ENCODE measurements around the gene ZNF710. TPM values are rescaled to one million over a fixed set of nuclear protein-coding genes. Genes with fewer than 3 reads are reported as not detected.

The ZNF710 gene
- total RNA-seq, 1 experiment from 2014 or later, result 10.0 TPM

- RAD21 ChIA-PET (ENCODE audit: low non-redundant PET in 1 of 2, low total read pairs in 2 of 2, uncharacterized antibody in 2 of 2, unreplicated experiment in 2 of 2), result no interaction called here
- intact Hi-C loops (cut with micrococcal nuclease), result no loop called here
- TF ChIP-seq POLR2AphosphoS5 (IDR thresholded peaks at IDR 0.05; ENCODE audit: low read depth, low read length) (no peak), JUND (IDR thresholded peaks at IDR 0.05) (no peak), POLR2A (IDR thresholded peaks at IDR 0.05; ENCODE audit: borderline replicate concordance, extremely low read depth, insufficient read depth, insufficient read length) (no peak), SIN3A (IDR thresholded peaks at IDR 0.05; ENCODE audit: low read depth) (no peak), EGR1 (IDR thresholded peaks at IDR 0.05; ENCODE audit: low read depth) (no peak), RAD21 (IDR thresholded peaks at IDR 0.05; ENCODE audit: low read depth) (no peak), CBX3 (IDR thresholded peaks at IDR 0.05; ENCODE audit: low read depth) (no peak), ZFX (IDR thresholded peaks at IDR 0.05) (no peak), FOSL1 (IDR thresholded peaks at IDR 0.05; ENCODE audit: low read depth) (no peak), SRF (IDR thresholded peaks at IDR 0.05; ENCODE audit: low read depth) (no peak)
- TF ChIP-seq, protein P1, sequence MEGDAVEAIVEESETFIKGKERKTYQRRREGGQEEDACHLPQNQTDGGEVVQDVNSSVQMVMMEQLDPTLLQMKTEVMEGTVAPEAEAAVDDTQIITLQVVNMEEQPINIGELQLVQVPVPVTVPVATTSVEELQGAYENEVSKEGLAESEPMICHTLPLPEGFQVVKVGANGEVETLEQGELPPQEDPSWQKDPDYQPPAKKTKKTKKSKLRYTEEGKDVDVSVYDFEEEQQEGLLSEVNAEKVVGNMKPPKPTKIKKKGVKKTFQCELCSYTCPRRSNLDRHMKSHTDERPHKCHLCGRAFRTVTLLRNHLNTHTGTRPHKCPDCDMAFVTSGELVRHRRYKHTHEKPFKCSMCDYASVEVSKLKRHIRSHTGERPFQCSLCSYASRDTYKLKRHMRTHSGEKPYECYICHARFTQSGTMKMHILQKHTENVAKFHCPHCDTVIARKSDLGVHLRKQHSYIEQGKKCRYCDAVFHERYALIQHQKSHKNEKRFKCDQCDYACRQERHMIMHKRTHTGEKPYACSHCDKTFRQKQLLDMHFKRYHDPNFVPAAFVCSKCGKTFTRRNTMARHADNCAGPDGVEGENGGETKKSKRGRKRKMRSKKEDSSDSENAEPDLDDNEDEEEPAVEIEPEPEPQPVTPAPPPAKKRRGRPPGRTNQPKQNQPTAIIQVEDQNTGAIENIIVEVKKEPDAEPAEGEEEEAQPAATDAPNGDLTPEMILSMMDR (IDR thresholded peaks at IDR 0.05 in 2 of 3, conservative IDR thresholded peaks at IDR 0.05 in 1 of 3; ENCODE audit: borderline replicate concordance in 1 of 3, insufficient read depth in 1 of 3, low read depth in 2 of 3, low read length in 2 of 3), result no peak
- TF ChIP-seq, protein P2, sequence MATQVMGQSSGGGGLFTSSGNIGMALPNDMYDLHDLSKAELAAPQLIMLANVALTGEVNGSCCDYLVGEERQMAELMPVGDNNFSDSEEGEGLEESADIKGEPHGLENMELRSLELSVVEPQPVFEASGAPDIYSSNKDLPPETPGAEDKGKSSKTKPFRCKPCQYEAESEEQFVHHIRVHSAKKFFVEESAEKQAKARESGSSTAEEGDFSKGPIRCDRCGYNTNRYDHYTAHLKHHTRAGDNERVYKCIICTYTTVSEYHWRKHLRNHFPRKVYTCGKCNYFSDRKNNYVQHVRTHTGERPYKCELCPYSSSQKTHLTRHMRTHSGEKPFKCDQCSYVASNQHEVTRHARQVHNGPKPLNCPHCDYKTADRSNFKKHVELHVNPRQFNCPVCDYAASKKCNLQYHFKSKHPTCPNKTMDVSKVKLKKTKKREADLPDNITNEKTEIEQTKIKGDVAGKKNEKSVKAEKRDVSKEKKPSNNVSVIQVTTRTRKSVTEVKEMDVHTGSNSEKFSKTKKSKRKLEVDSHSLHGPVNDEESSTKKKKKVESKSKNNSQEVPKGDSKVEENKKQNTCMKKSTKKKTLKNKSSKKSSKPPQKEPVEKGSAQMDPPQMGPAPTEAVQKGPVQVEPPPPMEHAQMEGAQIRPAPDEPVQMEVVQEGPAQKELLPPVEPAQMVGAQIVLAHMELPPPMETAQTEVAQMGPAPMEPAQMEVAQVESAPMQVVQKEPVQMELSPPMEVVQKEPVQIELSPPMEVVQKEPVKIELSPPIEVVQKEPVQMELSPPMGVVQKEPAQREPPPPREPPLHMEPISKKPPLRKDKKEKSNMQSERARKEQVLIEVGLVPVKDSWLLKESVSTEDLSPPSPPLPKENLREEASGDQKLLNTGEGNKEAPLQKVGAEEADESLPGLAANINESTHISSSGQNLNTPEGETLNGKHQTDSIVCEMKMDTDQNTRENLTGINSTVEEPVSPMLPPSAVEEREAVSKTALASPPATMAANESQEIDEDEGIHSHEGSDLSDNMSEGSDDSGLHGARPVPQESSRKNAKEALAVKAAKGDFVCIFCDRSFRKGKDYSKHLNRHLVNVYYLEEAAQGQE (IDR thresholded peaks at IDR 0.05; ENCODE audit: low read depth), result no peak
- TF ChIP-seq, protein P3, sequence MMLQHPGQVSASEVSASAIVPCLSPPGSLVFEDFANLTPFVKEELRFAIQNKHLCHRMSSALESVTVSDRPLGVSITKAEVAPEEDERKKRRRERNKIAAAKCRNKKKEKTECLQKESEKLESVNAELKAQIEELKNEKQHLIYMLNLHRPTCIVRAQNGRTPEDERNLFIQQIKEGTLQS (IDR thresholded peaks at IDR 0.05), result no peak
- POLR2A ChIA-PET, result no interaction called here
- CTCF ChIA-PET, result no interaction called here
- Histone ChIP-seq H3K4me3 (replicated peaks in 1 of 2; ENCODE audit: low read depth in 1 of 2, low read length in 2 of 2) (no peak overlapping the region), H4K20me1 (ENCODE audit: insufficient read depth) (no peaks in the 10 kb centered on the region), H3K9ac (ENCODE audit: low read length) (no peak overlapping the region), H3K27ac (ENCODE audit: low read depth, low read length) (no peak overlapping the region), H3K79me2 (ENCODE audit: insufficient read depth, low read length) (no peaks in the 10 kb centered on the region), H3K4me2 (ENCODE audit: low read length) (no peak overlapping the region), H3K4me1 (ENCODE audit: control insufficient read depth in 1 of 2, insufficient read depth in 2 of 2, low read length in 2 of 2) (peaks cover 3 to 17% of the 10 kb centered on the region in 2 experiments; a peak in 3 of 4 replicates), H3K9me3 (ENCODE audit: control insufficient read depth in 1 of 2, insufficient read depth in 1 of 2, low read depth in 1 of 2, low read length in 2 of 2) (no peaks in the 10 kb centered on the region), H2AFZ (ENCODE audit: low read depth, low read length, poor library complexity, severe bottlenecking) (no peak overlapping the region), H3K9me2 (ENCODE audit: insufficient read depth) (no peaks in the 10 kb centered on the region), H3K36me3 (ENCODE audit: control insufficient read depth in 1 of 2, insufficient read depth in 2 of 2, low read length in 2 of 2) (no peaks in the 10 kb centered on the region), H3K27me3 (ENCODE audit: insufficient read depth, low read length) (no peaks in the 10 kb centered on the region)
- ATAC-seq (no peak), DNase-seq (ENCODE audit: low read depth, low spot score) (no peak)
- no TSS peak for BruUV-seq (replicated peaks)
These were observed 62.0 kb downstream of the ZNF710 start for GRCh38 chr15:90062973-90063769.
